GM23338 (cell line): ENCODE data around the gene AACS. TPM values are rescaled to one million over a fixed set of nuclear protein-coding genes. Genes with fewer than 3 reads are reported as not detected.

Experiments
- ATAC-seq: fragments of 200-7000 bp; cut with Tn5 transposase; 3 replicates; pipeline ENCODE4 v1.9.1; 2020
- DNase-seq: peaks from one replicate; pipeline ENCODE4 v3.0.0-alpha.2; 2015; ENCODE audit warnings: low spot score
- H2AFZ ChIP-seq: fragments of 200-600 bp; sonication (generic); 2 replicates; pipeline ENCODE4 v1.8.0; 2016; ENCODE audit warnings: antibody characterized with exemption, mild to moderate bottlenecking, moderate library complexity
- H3F3A ChIP-seq: fragments of 200-600 bp; sonication (generic); replicated peaks from 2 replicates; pipeline ENCODE4 v1.8.0; 2017; ENCODE audit warnings: antibody characterized with exemption, mixed run types, low read depth
- H3K27ac ChIP-seq: fragments of 200-600 bp; sonication (generic); 2 replicates; pipeline ENCODE4 v1.6.1; 2016; ENCODE audit warnings: low read depth
- H3K27me3 ChIP-seq: fragments of 200-600 bp; sonication (generic); 2 replicates; pipeline ENCODE4 v1.8.0; 2016; ENCODE audit warnings: mild to moderate bottlenecking, mixed run types, moderate library complexity; ENCODE audit not compliant: insufficient read depth
- H3K36me3 ChIP-seq: fragments of 200-600 bp; sonication (generic); 2 replicates; pipeline ENCODE4 v1.8.0; 2016; ENCODE audit warnings: mild to moderate bottlenecking; ENCODE audit not compliant: insufficient read depth
- H3K4me1 ChIP-seq: fragments of 200-600 bp; sonication (generic); 2 replicates; pipeline ENCODE4 v1.8.0; 2016; ENCODE audit warnings: mild to moderate bottlenecking, moderate library complexity; ENCODE audit not compliant: insufficient read depth
- H3K4me2 ChIP-seq: fragments of 200-600 bp; sonication (generic); 2 replicates; pipeline ENCODE4 v1.7.1; 2017; ENCODE audit warnings: mixed run types
- H3K4me3 ChIP-seq: fragments of 200-600 bp; sonication (generic); 2 replicates; pipeline ENCODE4 v1.6.1; 2016; ENCODE audit warnings: mixed run types
- H3K79me2 ChIP-seq: fragments of 200-600 bp; sonication (generic); replicated peaks from 2 replicates; pipeline ENCODE4 v1.8.0; 2017; ENCODE audit warnings: mild to moderate bottlenecking; ENCODE audit not compliant: insufficient read depth
- H3K9me2 ChIP-seq: fragments of 200-600 bp; sonication (generic); 2 replicates; pipeline ENCODE4 v1.8.0; 2017; ENCODE audit not compliant: insufficient read depth
- H4K20me1 ChIP-seq: fragments of 200-600 bp; sonication (generic); replicated peaks from 2 replicates; pipeline ENCODE4 v1.8.0; 2017; ENCODE audit warnings: mild to moderate bottlenecking; ENCODE audit not compliant: insufficient read depth
- H3K27ac Mint-ChIP-seq: 2 replicates; pipeline ENCODE4 v1.8.0; 2020; ENCODE audit warnings: inconsistent platforms, mild to moderate bottlenecking, moderate library complexity, mixed read lengths
- H3K27me3 Mint-ChIP-seq: 3 replicates; pipeline ENCODE4 v1.8.0; 2022; ENCODE audit warnings: low read depth, mild to moderate bottlenecking, moderate library complexity, mixed read lengths, inconsistent platforms; ENCODE audit not compliant: insufficient read depth, poor library complexity
- H3K36me3 Mint-ChIP-seq: 3 replicates; pipeline ENCODE4 v1.8.0; 2021; ENCODE audit warnings: low read depth, mild to moderate bottlenecking, inconsistent platforms, moderate library complexity, mixed read lengths
- H3K4me1 Mint-ChIP-seq: 3 replicates; pipeline ENCODE4 v1.8.0; 2020; ENCODE audit warnings: mild to moderate bottlenecking, inconsistent platforms, mixed read lengths
- H3K4me3 Mint-ChIP-seq: 3 replicates; pipeline ENCODE4 v1.8.0; 2021; ENCODE audit warnings: moderate library complexity, mild to moderate bottlenecking, inconsistent platforms, mixed read lengths
- H3K9me3 Mint-ChIP-seq: 3 replicates; pipeline ENCODE4 v1.8.0; 2020; ENCODE audit warnings: moderate library complexity, mild to moderate bottlenecking, inconsistent platforms, mixed read lengths
- CREB1 ChIP-seq: fragments of 250-450 bp; sonication (Bioruptor Pico); IDR thresholded peaks from 2 replicates; pipeline ENCODE4 v1.5.0; 2020; ENCODE audit warnings: low read depth, mild to moderate bottlenecking, moderate library complexity
- CTCF ChIP-seq, 2 experiments: fragments of 200-600 bp in 1 of 2; sonication (generic) in 1 of 2; conservative IDR thresholded peaks; 2 replicates each; pipeline versions ENCODE4 v1.5.1 to v1.6.1; 2016 to 2017; ENCODE audit warnings: antibody characterized with exemption in 2 of 2, low read depth in 2 of 2, mild to moderate bottlenecking in 2 of 2, moderate library complexity in 1 of 2
- ETS1 ChIP-seq: IDR thresholded peaks from 2 replicates; pipeline ENCODE4 v1.6.1; 2016; ENCODE audit warnings: antibody characterized with exemption
- EZH2 ChIP-seq: fragments of 200-600 bp; sonication (generic); IDR thresholded peaks from one replicate; pipeline ENCODE4 v1.8.0; 2017; ENCODE audit warnings: antibody characterized with exemption, mild to moderate bottlenecking, low read depth; ENCODE audit not compliant: unreplicated experiment
- EZH2phosphoT487 ChIP-seq: fragments of 200-600 bp; sonication (generic); IDR thresholded peaks from one replicate; pipeline ENCODE4 v1.8.1; 2018; ENCODE audit warnings: antibody characterized with exemption; ENCODE audit not compliant: unreplicated experiment
- JUNB ChIP-seq: IDR thresholded peaks from one replicate; pipeline ENCODE4 v1.6.1; 2016; ENCODE audit warnings: antibody characterized with exemption; ENCODE audit not compliant: unreplicated experiment
- NANOG ChIP-seq: IDR thresholded peaks from 2 replicates; pipeline ENCODE4 v1.6.1; 2016; ENCODE audit warnings: antibody characterized with exemption, borderline replicate concordance
- POLR2AphosphoS5 ChIP-seq: IDR thresholded peaks from 2 replicates; pipeline ENCODE4 v1.6.1; 2016; ENCODE audit warnings: antibody characterized with exemption, low read depth
- STAT1 ChIP-seq: IDR thresholded peaks from one replicate; pipeline ENCODE4 v1.6.1; 2016; ENCODE audit warnings: antibody characterized with exemption; ENCODE audit not compliant: unreplicated experiment
- ZNF114 ChIP-seq: fragments of 250-450 bp; sonication (Bioruptor Pico); IDR thresholded peaks from 2 replicates; pipeline ENCODE4 v1.5.0; 2020; ENCODE audit warnings: mild to moderate bottlenecking, moderate library complexity
- ZNF331 ChIP-seq: fragments of 250-450 bp; sonication (Bioruptor Pico); IDR thresholded peaks from 2 replicates; pipeline ENCODE4 v1.5.0; 2020; ENCODE audit warnings: low read depth, mild to moderate bottlenecking, moderate library complexity
- polyA plus RNA-seq: library from polyadenylated mRNA; unstranded; fragments of >200 nt; fragmentation: Nextera tagmentation; extraction: Ambion mirVana; gene quantifications from 2 replicates; pipeline ENCODE4 v1.2.1, GENCODE V29; 2016
- total RNA-seq: library from RNA; depleted of rRNA; stranded (reverse); fragments of >200 nt; shearing (Covaris generic); gene quantifications from 2 replicates; pipeline ENCODE4 v1.2.3, GENCODE V29; 2014
- TF ChIP-seq, protein P1 (sequence below): IDR thresholded peaks from one replicate; pipeline ENCODE4 v1.6.1; 2018; ENCODE audit warnings: antibody characterized with exemption; ENCODE audit not compliant: unreplicated experiment
- TF ChIP-seq, protein P2 (sequence below): fragments of 250-450 bp; sonication (Bioruptor Pico); IDR thresholded peaks from 2 replicates; pipeline ENCODE4 v1.5.0; 2020; ENCODE audit warnings: mild to moderate bottlenecking, moderate library complexity

Gene AACS
- total and polyA plus RNA-seq, 2 experiments from 2014 or later = 31.1 to 64.4 TPM

- H3K4me1 ChIP-seq = peaks cover 13% of the 10 kb centered on the region; the same call in 1 of the 2 replicates
- H3K27ac ChIP-seq = peak overlapping the region; percentile 63; the same call in 1 of the 2 replicates
- H3K4me1 Mint-ChIP-seq = peaks cover 17% of the 10 kb centered on the region
- DNase-seq (no peak), ATAC-seq (no peak; the same call in 2 of the 3 replicates)
- no peaks in the 10 kb centered on the region; the same call in 2 of the 3 replicates for H3K36me3 Mint-ChIP-seq
- no peak overlapping the region for H2AFZ ChIP-seq
- TF ChIP-seq, protein P1, sequence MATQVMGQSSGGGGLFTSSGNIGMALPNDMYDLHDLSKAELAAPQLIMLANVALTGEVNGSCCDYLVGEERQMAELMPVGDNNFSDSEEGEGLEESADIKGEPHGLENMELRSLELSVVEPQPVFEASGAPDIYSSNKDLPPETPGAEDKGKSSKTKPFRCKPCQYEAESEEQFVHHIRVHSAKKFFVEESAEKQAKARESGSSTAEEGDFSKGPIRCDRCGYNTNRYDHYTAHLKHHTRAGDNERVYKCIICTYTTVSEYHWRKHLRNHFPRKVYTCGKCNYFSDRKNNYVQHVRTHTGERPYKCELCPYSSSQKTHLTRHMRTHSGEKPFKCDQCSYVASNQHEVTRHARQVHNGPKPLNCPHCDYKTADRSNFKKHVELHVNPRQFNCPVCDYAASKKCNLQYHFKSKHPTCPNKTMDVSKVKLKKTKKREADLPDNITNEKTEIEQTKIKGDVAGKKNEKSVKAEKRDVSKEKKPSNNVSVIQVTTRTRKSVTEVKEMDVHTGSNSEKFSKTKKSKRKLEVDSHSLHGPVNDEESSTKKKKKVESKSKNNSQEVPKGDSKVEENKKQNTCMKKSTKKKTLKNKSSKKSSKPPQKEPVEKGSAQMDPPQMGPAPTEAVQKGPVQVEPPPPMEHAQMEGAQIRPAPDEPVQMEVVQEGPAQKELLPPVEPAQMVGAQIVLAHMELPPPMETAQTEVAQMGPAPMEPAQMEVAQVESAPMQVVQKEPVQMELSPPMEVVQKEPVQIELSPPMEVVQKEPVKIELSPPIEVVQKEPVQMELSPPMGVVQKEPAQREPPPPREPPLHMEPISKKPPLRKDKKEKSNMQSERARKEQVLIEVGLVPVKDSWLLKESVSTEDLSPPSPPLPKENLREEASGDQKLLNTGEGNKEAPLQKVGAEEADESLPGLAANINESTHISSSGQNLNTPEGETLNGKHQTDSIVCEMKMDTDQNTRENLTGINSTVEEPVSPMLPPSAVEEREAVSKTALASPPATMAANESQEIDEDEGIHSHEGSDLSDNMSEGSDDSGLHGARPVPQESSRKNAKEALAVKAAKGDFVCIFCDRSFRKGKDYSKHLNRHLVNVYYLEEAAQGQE = no peak
- TF ChIP-seq JUNB = no peak
- TF ChIP-seq CTCF (conservative IDR thresholded peaks at IDR 0.05; ENCODE audit: low read depth in 2 of 2) = no peak
- no peak for TF ChIP-seq ZNF114
- no peak for TF ChIP-seq STAT1
- TF ChIP-seq, protein P2, sequence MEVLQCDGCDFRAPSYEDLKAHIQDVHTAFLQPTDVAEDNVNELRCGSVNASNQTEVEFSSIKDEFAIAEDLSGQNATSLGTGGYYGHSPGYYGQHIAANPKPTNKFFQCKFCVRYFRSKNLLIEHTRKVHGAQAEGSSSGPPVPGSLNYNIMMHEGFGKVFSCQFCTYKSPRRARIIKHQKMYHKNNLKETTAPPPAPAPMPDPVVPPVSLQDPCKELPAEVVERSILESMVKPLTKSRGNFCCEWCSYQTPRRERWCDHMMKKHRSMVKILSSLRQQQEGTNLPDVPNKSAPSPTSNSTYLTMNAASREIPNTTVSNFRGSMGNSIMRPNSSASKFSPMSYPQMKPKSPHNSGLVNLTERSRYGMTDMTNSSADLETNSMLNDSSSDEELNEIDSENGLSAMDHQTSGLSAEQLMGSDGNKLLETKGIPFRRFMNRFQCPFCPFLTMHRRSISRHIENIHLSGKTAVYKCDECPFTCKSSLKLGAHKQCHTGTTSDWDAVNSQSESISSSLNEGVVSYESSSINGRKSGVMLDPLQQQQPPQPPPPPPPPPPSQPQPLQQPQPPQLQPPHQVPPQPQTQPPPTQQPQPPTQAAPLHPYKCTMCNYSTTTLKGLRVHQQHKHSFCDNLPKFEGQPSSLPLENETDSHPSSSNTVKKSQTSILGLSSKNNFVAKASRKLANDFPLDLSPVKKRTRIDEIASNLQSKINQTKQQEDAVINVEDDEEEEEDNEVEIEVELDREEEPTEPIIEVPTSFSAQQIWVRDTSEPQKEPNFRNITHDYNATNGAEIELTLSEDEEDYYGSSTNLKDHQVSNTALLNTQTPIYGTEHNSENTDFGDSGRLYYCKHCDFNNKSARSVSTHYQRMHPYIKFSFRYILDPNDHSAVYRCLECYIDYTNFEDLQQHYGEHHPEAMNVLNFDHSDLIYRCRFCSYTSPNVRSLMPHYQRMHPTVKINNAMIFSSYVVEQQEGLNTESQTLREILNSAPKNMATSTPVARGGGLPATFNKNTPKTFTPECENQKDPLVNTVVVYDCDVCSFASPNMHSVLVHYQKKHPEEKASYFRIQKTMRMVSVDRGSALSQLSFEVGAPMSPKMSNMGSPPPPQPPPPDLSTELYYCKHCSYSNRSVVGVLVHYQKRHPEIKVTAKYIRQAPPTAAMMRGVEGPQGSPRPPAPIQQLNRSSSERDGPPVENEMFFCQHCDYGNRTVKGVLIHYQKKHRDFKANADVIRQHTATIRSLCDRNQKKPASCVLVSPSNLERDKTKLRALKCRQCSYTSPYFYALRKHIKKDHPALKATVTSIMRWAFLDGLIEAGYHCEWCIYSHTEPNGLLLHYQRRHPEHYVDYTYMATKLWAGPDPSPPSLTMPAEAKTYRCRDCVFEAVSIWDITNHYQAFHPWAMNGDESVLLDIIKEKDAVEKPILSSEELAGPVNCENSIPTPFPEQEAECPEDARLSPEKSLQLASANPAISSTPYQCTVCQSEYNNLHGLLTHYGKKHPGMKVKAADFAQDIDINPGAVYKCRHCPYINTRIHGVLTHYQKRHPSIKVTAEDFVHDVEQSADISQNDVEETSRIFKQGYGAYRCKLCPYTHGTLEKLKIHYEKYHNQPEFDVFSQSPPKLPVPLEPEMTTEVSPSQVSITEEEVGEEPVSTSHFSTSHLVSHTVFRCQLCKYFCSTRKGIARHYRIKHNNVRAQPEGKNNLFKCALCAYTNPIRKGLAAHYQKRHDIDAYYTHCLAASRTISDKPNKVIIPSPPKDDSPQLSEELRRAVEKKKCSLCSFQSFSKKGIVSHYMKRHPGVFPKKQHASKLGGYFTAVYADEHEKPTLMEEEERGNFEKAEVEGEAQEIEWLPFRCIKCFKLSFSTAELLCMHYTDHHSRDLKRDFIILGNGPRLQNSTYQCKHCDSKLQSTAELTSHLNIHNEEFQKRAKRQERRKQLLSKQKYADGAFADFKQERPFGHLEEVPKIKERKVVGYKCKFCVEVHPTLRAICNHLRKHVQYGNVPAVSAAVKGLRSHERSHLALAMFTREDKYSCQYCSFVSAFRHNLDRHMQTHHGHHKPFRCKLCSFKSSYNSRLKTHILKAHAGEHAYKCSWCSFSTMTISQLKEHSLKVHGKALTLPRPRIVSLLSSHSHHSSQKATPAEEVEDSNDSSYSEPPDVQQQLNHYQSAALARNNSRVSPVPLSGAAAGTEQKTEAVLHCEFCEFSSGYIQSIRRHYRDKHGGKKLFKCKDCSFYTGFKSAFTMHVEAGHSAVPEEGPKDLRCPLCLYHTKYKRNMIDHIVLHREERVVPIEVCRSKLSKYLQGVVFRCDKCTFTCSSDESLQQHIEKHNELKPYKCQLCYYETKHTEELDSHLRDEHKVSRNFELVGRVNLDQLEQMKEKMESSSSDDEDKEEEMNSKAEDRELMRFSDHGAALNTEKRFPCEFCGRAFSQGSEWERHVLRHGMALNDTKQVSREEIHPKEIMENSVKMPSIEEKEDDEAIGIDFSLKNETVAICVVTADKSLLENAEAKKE (CRISPR knock-in tag) = no peak
- TF ChIP-seq EZH2phosphoT487 = no peak
- TF ChIP-seq CREB1 (CRISPR knock-in tag) = no peak
- no peak for TF ChIP-seq ETS1
- TF ChIP-seq ZNF331 (CRISPR knock-in tag) = no peak
- TF ChIP-seq NANOG = no peak
- no peak for TF ChIP-seq POLR2AphosphoS5
- no peak for TF ChIP-seq EZH2
- no peaks in the 10 kb centered on the region for H3K27me3 ChIP-seq
- no peak overlapping the region for H3K4me2 ChIP-seq
- H3K27me3 Mint-ChIP-seq = peaks cover 17% of the 10 kb centered on the region
- H3K9me3 Mint-ChIP-seq = no peaks in the 10 kb centered on the region; the same call in 2 of the 3 replicates
- no peaks in the 10 kb centered on the region for H3K9me2 ChIP-seq
- no peaks in the 10 kb centered on the region; the same call in 1 of the 2 replicates for H4K20me1 ChIP-seq
- H3K79me2 ChIP-seq = no peaks in the 10 kb centered on the region
- no peak overlapping the region for H3K4me3 Mint-ChIP-seq
- H3K36me3 ChIP-seq = no peaks in the 10 kb centered on the region
- no peak overlapping the region for H3K4me3 ChIP-seq
- H3K27ac Mint-ChIP-seq = no peak overlapping the region
- H3F3A ChIP-seq = 0 out of 2 replicates have a peak, but pooled peaks cover 4% of the 10 kb centered on the region
Observed at GRCh38 chr12:125143491-125143890, 78.3 kb downstream of the AACS start.
